Amniotic epithelial cell (primary cell): Measurements from ENCODE around the gene PPTC7.
"Not testable (repeated sequence)": the region's sequence is repeated elsewhere in the genome, so short reads cannot be mapped to it uniquely, and the experiment has no call there.

Experiments used
- DNase-seq: peaks from one replicate; pipeline ENCODE4 v3.0.0-alpha.2; 2010; ENCODE audit warnings: low read depth

PPTC7 gene

DNA sequence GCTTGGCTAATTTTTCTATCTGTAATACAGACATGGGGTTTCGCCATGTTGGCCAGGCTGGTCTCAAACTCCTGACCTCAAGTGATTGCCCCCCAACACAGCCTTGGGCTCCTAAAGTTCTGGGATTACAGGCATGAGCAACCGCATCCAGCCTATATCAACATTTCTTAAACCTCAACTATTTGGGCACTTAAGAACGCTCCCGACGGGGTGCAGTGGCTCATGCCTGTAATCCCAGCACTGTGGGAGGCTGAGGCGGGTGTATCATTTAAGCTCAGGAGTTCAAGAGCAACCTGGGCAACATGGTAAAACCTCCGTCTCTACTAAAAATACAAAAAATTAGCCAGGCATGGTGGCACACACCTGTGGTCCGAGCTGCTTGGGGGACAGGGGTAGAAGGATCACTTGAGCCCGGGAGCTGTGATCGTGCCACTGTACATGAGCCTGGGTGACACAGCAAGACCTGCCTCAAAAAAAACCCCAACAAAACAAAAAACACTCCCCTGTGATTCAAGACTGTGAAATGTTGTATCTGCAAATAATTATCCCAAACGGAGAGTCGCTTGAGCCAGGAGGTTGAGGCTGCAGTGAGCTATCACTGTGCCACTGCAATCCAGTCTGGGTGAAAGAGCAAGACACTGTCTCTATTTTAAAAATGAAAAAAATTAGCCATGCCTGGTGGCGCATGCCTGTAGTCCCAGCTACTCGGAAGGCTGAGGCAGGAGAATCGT is 21.5 kb downstream of the PPTC7 start:
- no peak for DNase-seq

DNA sequence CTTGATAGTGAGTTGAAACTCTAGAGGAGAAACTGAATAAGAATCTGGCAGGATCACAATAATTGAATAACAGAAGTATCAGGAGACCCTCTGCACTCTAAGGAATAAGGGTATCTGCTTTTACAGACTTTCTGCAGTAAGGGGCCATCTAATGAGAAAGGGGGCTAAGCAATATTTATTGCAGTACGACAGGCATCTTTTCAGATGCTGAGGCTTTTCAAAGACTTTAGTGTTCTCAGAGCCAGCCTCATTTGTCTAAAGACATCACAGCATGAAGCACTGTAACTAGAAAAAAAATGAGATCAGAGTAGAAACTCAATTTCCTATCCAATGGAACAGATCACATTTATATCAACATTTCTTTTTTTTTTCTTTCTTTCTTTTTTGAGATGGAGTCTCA is 22.2 kb downstream of the PPTC7 start:
- DNase-seq: no peak

DNA sequence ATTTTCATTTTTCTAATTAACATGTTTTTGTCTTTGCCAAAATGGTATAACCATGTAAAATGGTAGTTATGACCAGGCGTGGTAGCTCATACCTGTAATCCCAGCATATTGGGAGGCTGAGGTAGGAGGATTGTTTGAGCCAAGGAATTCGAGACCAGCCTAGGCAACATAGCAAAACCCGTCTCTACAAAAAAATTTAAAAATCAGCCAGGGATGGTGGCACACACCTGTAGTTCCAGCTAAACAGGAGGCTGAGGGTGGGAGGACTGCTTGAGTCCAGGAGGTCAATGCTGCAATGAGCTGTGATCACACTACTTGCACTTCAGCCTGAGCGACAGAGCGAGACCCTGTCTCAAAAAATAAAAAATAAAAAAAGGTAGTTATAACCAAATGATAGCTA is 23.1 kb downstream of the PPTC7 start:
- no peak for DNase-seq

DNA sequence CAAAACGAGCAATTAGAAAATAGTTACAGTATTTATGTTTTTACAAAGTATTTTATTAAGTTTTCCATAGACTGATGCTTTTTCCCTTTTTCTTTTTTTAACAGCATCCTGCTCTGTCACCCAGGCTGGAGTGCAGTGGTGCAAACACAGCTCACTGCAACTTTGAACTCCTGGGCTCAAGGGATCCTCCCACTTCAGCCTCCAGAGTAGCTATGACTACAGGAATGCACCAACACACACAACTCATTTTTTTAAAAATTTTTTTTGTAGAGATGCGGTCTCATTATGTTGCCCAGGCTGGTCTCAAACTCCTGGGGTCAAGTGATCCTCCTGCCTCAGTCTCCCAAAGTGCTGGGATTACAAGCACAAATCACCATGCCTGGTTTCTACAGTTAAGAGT is 24.2 kb downstream of the PPTC7 start:
- DNase-seq: not testable (repeated sequence)

DNA sequence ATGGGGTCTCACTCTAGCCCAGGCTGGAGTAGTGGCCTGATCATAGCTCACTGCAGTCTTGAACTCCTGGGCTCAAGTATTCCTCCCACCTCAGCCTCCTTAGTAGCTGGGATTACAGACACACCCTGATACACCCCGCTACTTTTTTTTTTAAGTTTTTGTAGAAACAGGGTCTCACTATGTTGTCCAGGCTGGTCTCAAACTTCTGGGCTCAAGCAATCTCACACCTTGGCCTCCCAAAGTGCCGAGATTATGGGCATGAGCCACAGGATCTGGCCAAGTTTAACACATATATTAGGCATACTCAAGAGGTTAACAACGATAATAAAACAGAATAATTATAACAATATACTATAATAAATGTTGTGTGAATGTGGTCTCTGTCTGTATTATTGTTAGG is 25.8 kb downstream of the PPTC7 start:
- no peak for DNase-seq

DNA sequence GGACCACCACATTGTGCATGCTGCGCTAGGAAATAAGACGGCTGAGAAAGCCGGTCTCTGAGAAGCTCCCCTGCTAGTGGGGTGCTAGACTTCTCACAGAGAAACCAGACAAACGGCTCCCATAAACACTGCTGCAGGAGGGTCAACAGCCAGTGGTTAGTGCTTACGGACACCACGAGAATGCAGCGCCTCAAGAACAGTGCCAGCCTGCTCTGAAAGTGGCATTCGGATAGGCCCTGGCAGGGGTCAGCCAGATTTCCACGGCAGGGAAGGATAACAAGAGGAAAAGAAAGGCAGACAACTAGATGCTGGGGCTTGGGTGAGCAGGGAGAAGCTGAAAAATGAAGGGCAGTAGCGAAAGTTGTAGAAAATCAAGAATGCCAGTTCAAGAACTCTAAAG is 26.4 kb downstream of the PPTC7 start:
- DNase-seq: no peak

DNA sequence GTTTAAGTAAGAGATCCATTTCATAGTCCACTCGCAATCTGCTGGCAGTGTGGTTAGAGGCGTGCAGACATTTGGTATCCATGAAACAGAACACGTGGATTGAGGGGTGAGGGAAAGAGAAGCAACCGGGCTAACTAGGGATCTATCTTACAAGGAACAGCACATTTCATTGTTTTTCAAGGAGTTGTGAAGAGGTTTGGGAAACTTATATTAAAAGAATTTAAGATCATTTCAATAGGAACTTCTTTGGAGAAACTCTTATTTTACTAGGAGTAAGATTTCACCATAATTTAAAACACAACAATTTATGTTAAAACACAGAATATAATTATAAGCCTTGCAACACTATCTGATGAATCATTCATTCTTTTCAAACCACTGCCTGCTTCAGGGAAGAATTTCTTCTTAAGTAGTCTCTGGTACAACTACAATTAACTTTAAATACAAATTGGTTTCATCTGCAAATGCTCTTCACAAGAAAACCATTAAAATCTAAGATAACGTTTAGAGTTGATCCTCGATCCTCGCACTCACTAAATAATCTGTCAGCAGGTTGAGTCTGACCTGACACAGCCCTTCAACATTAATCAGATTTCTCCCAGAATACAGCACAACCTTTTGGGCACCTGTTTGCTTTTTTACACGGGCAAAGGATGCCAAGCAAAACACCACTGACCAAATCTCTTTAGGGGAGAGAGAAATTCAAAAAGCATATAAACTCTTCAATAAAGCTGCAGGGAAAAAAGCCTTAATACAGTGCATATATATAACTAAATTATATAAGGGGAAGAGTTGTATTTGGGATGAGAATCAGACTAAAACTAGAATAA is 27.3 kb downstream of the PPTC7 start:
- DNase-seq: peak; percentile 86

- DNase-seq: no peak
Observed at GRCh38 chr12:110554184-110554583, 28.9 kb downstream of the PPTC7 start.

DNA sequence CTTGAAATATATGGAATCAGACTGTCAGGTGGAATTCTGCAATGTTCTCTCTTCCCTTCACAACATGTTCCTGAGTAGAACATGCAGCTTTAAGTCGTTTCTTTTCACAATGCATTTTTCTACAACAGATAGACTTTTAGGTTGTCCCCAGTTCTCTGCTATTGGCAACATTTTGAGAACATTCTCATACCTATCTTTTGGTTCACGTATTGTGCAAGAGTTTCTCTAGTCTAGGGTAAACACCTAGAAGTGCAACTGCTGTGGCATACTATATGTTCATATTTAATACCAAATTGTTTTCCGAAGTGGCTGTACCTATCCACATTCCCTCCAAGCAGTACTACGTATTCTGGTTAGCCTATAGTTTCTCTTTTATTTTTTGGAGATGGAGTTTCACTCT is 32.1 kb downstream of the PPTC7 start:
- DNase-seq: no peak

DNA sequence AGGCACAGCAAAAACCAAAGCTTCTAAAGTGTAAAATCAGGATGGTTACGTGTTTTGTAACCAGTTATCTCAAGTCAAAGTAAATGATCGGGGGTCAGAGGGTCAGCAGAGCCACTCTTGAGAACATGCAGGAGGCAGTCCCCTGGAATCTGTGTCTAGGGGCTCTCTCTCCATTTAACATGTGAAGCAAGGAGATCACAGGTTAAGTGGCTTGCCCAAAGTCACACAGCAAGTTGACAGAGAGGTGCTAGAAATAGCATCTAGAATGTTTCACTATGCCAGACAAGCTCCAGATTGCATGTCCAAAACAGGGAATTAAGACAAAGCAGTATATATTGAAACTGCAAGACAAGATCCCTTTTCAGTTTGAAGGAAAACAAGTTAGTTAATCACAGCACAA is 33.4 kb downstream of the PPTC7 start:
- DNase-seq: no peak

- DNase-seq: no peak
Observed at GRCh38 chr12:110548678-110549077, 34.4 kb downstream of the PPTC7 start.

GRCh38 chr12:110547090-110547489 is 36.0 kb downstream of the PPTC7 start:
- DNase-seq: no peak

DNA sequence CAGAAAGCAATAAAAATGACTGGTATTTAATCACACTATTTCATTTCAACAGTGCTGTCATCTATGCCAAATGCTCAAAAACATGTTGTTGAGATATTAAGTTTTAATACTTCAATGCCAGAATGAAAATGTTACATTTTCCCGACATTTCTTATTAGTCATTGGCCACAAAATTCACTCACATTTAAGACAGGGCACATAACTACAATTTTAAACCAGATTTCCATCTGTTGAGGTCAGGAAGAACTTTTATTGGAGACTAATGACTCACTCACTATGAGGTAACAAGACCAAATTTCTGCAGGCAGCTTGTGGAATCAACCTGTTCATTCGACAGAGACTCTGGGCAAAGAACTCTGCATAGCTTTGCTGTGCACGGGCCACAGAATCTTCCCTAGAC is 36.8 kb downstream of the PPTC7 start:
- DNase-seq: peak; percentile 94

DNA sequence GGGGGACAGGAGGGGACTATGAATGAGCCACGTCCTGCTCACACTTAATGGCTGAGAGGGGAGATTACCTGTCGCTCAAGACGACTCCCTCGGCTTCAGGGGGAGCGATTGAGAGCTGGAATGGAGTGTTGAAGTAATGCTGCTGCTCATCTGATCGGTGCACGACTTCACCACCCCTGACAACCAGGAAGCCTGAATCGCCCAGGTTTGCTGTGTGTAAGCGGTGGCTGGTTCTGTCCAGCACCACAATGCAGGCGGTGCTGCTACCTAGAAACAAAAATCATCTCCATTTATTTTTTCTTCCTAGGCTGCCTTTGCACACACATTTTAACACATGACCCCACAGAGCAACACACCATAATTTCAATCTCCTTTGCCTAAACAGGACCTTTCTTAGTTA is 37.3 kb downstream of the PPTC7 start:
- peak; percentile 40 for DNase-seq

DNA sequence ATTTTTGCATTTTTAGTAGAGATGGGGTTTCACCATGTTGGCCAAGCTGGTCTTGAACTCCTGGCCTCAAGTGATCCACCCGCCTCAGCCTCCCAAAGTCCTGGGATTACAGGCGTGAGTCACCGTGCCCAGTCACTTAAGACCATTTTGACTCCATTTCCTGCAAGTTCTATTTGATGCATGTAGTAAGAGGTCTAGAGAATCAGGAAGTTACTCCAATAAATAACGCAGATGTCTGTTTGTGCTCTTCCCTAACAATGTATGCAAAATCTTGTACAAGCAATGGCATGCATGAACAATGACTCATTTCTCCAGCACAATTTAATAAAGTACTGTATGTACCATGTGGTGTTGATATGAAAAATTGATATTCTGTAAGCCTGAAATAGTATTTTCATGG is 37.9 kb downstream of the PPTC7 start:
- DNase-seq: peak; percentile 97

DNA sequence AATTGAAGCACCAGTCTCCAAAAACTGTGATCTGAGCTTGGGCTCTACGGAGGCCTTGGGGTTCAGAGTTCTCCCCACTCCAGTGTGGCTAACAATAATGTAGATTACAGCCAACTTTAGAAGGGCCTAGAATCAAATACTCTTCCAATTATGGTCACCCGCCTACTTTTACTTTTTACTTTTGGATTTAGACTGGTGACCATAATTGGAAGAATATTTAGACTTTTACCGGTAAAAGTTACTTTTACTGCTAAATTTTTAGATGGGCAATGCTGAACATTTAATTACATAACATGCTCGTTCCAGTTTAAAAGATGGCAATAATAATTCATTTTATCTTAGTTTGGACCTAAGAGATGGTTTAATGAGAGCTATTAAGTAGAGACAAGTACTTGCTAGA is 39.2 kb downstream of the PPTC7 start:
- no peak for DNase-seq

GRCh38 chr12:110543252-110543959 is 39.7 kb downstream of the PPTC7 start:
- DNase-seq: peak; percentile 95

DNA sequence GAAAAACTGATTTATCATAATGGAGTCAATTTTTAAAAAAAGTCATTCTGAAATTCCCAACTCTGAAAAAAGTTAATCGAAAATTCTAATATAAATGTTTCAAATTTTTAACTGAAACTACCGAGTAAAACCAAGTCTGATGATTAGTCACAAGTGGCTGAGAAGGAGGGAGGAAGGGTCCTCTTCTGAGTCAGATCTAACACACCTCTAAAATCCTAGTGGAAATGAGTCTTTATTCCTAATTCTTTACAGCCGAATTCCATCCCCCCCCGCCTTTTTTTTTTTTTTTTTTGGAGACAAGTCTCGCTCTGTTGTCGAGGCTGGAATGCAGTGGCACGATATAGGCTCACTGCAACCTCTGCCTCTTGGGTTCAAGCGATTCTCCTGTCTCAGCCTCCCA is 43.1 kb downstream of the PPTC7 start:
- DNase-seq: no peak

DNA sequence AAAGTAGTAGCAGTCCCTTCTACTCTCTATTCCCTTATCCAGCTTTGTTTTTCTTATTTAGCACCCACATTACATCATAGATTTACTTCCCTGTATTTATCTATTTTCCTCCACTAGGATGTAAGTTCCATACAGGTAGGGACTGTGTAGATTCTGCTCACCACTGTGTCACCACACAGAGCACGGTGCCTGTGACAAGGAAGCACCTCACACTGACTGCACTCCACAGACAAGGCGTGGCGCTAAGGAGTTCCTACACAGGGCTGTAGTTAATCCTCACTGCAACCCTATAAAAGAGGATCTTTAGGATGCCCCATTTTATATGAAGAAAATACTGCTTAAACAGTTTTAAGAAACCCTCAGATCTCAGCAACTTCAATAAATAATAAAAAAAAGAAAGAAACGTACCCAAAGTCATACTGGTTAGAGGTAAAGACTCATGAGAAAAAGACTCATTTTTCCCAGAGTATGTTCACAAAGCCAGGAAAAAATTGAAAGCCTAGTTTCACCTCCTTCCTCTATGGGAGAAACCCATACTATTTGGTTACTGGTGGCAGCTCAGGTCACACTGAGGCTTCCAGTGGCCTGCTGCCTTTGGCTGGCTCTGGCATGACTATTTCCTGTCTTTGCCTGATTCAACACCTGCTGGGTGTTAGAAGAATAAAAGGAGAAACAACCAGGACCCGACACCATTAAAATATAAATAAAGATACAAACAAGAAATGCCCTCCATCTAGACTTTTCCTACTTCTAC is 44.1 kb downstream of the PPTC7 start:
- DNase-seq: no peak

DNA sequence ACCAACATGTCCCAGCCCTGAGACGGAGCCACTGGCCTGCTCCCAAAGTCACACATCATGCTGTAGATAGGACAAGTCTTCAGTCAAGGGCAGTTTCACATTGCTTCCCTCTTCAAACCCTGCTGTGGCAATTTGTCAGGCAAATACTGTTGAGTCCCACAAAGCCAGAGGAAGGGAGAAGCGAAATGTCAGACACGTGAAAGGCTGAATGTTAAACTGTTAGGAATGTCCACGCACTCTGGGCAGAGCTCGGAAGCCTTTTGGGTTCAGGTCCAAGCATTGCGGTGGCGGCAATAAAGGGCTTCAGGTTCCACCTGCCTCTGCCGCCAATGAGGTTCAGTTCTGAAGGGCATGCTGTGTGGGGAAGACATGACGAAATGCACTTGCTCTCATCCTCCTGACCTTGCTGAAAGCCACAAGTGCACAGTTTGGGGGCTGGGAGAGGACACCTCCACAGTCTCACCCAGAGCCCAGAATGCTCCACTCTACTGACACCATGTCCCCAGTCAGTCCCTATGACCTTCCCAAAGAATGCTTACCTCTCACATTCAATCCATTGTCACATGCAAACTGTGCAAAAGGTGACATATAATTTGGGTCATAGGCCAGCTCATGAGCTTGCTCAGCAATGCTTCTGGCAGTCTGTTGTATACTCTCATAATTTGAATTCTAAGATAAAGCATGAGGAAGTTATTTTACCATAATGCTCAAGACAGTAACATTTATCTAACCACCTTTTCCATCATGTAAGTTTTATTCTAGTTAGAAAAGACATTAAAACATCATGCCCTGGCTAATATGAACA is 45.3 kb downstream of the PPTC7 start:
- peak; percentile 69 for DNase-seq

DNA sequence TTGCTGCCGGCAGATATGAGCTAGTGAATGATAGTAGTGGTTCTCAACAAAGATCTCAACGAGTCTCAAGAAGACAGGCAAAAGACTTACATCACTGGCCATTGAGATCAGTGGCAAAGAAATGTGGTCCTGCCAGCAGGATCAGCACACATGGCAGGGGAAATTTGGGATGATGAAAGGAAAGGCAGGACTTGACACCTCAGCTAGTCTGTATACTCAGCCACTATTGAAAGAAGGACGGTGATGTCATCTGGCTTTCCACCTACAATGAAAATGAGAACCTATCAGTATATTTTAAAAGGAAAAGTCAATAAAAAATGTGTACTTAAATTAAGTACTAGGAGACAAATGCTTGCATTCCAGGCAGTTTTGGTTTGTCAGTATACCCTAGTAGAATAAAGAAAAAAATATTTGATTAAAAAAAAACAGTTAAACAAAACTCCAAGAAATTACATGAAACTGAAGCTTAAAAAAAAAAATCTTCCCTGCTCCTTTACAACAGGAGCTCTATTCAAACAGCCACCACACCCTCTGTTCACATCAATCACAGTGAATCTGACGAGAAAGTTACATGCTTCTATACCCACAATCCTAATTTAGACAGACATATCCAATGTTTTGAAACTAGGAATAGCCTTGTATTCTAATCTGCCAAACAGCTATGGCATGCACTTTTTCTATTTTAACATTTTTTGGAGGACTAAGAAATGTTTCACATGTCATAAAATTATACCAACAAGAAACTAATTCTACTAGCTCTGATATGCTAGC is 46.1 kb downstream of the PPTC7 start:
- DNase-seq: no peak
